Fibroblast of the aortic adventitia (primary cell): ENCODE results near the gene KCNT1. TPM values are rescaled to one million over a fixed set of nuclear protein-coding genes. Genes with fewer than 3 reads are reported as not detected.

Source experiments
- DNase-seq: peaks from one replicate; pipeline ENCODE4 v3.0.0-alpha.2; 2010; ENCODE audit warnings: low read depth
- H3K4me3 ChIP-seq: 2 replicates; pipeline ENCODE4 v1.5.1; 2011; ENCODE audit warnings: low read depth, mild to moderate bottlenecking, control low read depth, low read length, moderate library complexity
- CTCF ChIP-seq: IDR thresholded peaks from 2 replicates; pipeline ENCODE4 v1.5.1; 2011; ENCODE audit warnings: mild to moderate bottlenecking, low read length, control low read depth, inconsistent platforms; ENCODE audit not compliant: insufficient read depth
- total RNA-seq: library from RNA; depleted of rRNA; stranded (reverse); fragments of >200 nt; gene quantifications from 2 replicates; pipeline ENCODE4 v1.2.3, GENCODE V29; 2012; ENCODE audit warnings: low replicate concordance

KCNT1 gene
- total RNA-seq, 1 donor, result not detected

- no peak for TF ChIP-seq CTCF
- DNase-seq, result no peak
- no peak overlapping the region for H3K4me3 ChIP-seq
Observed at GRCh38 chr9:135780626-135781025, 78.6 kb downstream of the KCNT1 start.

- no peak for DNase-seq
- H3K4me3 ChIP-seq, result no peak overlapping the region
- no peak for TF ChIP-seq CTCF
Observed at GRCh38 chr9:135782946-135783345, 81.0 kb downstream of the KCNT1 start.

- DNase-seq, result no peak
- TF ChIP-seq CTCF, result no peak
- H3K4me3 ChIP-seq, result no peak overlapping the region
Observed at GRCh38 chr9:135783540-135784245, 81.7 kb downstream of the KCNT1 start.

GRCh38 chr9:135785013-135785575 is 83.1 kb downstream of the KCNT1 start:
- no peak overlapping the region for H3K4me3 ChIP-seq
- DNase-seq, result no peak
- TF ChIP-seq CTCF, result no peak

GRCh38 chr9:135786146-135786690 is 84.2 kb downstream of the KCNT1 start:
- H3K4me3 ChIP-seq, result no peak overlapping the region
- no peak for TF ChIP-seq CTCF
- DNase-seq, result no peak

GRCh38 chr9:135787317-135787716 is 85.3 kb downstream of the KCNT1 start:
- no peak for DNase-seq
- TF ChIP-seq CTCF, result no peak
- no peak overlapping the region for H3K4me3 ChIP-seq
